Kidney tubule cell (primary cell): ENCODE measurements around the gene PTPRD.

Source experiments
- DNase-seq: peaks from one replicate; pipeline ENCODE4 v3.0.0-alpha.2; 2018; ENCODE audit warnings: low spot score

The PTPRD gene

GRCh38 chr9:8388132-8388531 is 2224.7 kb downstream of the PTPRD start:
- DNase-seq, result no peak

- no peak for DNase-seq
These were observed 2228.7 kb downstream of the PTPRD start for GRCh38 chr9:8384091-8384490.

- peak; percentile 1 for DNase-seq
These were observed 2229.8 kb downstream of the PTPRD start for GRCh38 chr9:8382777-8383527.

GRCh38 chr9:8382266-8382665 is 2230.5 kb downstream of the PTPRD start:
- no peak for DNase-seq

- no peak for DNase-seq
These were observed 2231.2 kb downstream of the PTPRD start for GRCh38 chr9:8381601-8382000.

GRCh38 chr9:8374471-8374870 is 2238.3 kb downstream of the PTPRD start:
- DNase-seq, result no peak

GRCh38 chr9:8371686-8372085 is 2241.1 kb downstream of the PTPRD start:
- DNase-seq, result no peak

GRCh38 chr9:8366161-8366926 is 2246.5 kb downstream of the PTPRD start:
- DNase-seq, result peak; percentile 80

GRCh38 chr9:8365466-8366160 is 2247.2 kb downstream of the PTPRD start:
- DNase-seq, result peak; percentile 68

- peak; percentile 81 for DNase-seq
These were observed 2247.8 kb downstream of the PTPRD start for GRCh38 chr9:8365029-8365428.

GRCh38 chr9:8364026-8364752 is 2248.6 kb downstream of the PTPRD start:
- DNase-seq, result no peak

GRCh38 chr9:8362250-8362649 is 2250.6 kb downstream of the PTPRD start:
- DNase-seq, result peak; percentile 43

- DNase-seq, result no peak
These were observed 2251.4 kb downstream of the PTPRD start for GRCh38 chr9:8361364-8361763.

- no peak for DNase-seq
These were observed 2256.4 kb downstream of the PTPRD start for GRCh38 chr9:8356406-8356805.

- DNase-seq, result no peak
These were observed 2261.4 kb downstream of the PTPRD start for GRCh38 chr9:8351436-8351835.

- no peak for DNase-seq
These were observed 2262.9 kb downstream of the PTPRD start for GRCh38 chr9:8349901-8350300.

GRCh38 chr9:8349376-8349775 is 2263.4 kb downstream of the PTPRD start:
- DNase-seq, result no peak

GRCh38 chr9:8348756-8349155 is 2264.0 kb downstream of the PTPRD start:
- DNase-seq, result no peak

- DNase-seq, result peak; percentile 67
These were observed 2266.5 kb downstream of the PTPRD start for GRCh38 chr9:8346296-8346695.

- DNase-seq, result no peak
These were observed 2273.9 kb downstream of the PTPRD start for GRCh38 chr9:8338767-8339510.
